ENCODE measurements around the gene CLCN5. TPM values are rescaled to one million over a fixed set of nuclear protein-coding genes. Genes with fewer than 3 reads are reported as not detected.

Gene CLCN5
- total RNA-seq, 4 donors from 2014 or later: 3.2 to 5.9 (median 3.8) TPM

DNA sequence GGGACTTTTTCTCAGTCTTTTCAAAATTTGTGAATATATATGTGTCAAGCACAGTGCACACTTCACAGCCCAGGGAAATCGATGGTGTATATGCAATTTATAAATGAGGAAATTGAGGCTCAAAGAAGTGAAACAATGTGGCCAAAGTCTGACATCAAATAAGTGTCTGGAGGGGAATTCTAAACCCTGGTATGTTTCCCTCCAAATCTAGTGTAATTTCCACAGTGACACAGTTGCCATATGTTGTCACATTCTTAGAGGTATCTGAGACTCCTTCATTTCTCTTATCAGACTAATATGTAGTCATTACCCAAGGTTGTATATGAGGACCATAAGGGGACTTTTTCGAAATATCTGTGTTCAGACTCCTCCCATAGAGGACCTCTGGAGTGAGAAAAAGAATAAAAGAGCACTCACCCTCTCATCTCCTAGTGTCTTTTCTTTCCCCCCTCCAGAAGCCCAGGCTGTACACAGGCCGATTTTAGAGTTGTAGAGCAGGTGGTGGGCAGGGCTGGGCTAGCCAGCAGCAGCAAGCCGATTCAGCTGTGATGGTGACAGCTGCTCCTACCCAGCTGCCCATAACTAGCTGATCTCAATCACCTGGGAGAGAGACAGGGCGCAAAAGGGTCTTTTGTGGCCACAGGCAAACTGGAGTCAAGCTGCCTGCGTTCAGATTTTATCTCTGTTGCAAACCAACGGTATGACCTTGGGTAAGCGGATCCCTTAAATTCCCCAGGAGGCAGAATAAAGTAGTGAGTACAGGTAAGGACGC is 55.1 kb downstream of the CLCN5 start:
- no peaks in the 10 kb centered on the region for H3K4me1 ChIP-seq
- TF ChIP-seq, protein P1, sequence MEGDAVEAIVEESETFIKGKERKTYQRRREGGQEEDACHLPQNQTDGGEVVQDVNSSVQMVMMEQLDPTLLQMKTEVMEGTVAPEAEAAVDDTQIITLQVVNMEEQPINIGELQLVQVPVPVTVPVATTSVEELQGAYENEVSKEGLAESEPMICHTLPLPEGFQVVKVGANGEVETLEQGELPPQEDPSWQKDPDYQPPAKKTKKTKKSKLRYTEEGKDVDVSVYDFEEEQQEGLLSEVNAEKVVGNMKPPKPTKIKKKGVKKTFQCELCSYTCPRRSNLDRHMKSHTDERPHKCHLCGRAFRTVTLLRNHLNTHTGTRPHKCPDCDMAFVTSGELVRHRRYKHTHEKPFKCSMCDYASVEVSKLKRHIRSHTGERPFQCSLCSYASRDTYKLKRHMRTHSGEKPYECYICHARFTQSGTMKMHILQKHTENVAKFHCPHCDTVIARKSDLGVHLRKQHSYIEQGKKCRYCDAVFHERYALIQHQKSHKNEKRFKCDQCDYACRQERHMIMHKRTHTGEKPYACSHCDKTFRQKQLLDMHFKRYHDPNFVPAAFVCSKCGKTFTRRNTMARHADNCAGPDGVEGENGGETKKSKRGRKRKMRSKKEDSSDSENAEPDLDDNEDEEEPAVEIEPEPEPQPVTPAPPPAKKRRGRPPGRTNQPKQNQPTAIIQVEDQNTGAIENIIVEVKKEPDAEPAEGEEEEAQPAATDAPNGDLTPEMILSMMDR (IDR thresholded peaks at IDR 0.05): no peak
- TF ChIP-seq EP300 (IDR thresholded peaks at IDR 0.05): no peak
- no peak for TF ChIP-seq POLR2AphosphoS5 (IDR thresholded peaks at IDR 0.05)
- TF ChIP-seq POLR2A (IDR thresholded peaks at IDR 0.05): no peak
- no peak overlapping the region for H3K27ac ChIP-seq
- ATAC-seq: no peak
- no peaks in the 10 kb centered on the region for H3K27me3 ChIP-seq
- H3K36me3 ChIP-seq: no peaks in the 10 kb centered on the region
- 66 to 78% methylated on average over 3 to 8 of the region's 9 CpGs for WGBS, 2 donors (ENCODE audit: low coverage in 1 of 2)
- H3K9me3 ChIP-seq: no peaks in the 10 kb centered on the region
- no peak overlapping the region for H3K4me3 ChIP-seq

DNA sequence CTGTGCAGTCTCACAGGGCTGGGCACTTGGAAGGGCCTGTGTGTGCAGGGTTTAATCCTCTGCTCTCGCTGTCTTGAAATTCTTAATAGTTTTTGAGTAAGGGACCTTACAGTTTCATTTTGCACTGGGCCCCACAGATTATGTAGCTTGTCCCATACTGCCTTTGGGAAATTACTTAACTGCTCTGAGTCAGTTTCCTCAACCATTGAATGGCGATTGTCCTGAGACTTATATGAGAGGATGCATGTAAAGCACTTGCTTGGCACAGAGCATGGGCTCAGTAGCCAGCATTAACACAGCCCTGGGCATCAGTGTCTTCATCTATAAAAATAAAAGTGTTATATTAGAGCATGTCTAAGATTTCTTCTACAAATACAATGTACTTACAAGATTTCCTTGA is 55.8 kb downstream of the CLCN5 start:
- TF ChIP-seq POLR2A (IDR thresholded peaks at IDR 0.05): no peak
- TF ChIP-seq EP300 (IDR thresholded peaks at IDR 0.05): no peak
- TF ChIP-seq, protein P1 (IDR thresholded peaks at IDR 0.05): no peak
- no peak for TF ChIP-seq POLR2AphosphoS5 (IDR thresholded peaks at IDR 0.05)
- WGBS, 2 donors (ENCODE audit: low coverage in 1 of 2): 65 to 100% methylated on average over 1 to 2 of the region's 2 CpGs

DNA sequence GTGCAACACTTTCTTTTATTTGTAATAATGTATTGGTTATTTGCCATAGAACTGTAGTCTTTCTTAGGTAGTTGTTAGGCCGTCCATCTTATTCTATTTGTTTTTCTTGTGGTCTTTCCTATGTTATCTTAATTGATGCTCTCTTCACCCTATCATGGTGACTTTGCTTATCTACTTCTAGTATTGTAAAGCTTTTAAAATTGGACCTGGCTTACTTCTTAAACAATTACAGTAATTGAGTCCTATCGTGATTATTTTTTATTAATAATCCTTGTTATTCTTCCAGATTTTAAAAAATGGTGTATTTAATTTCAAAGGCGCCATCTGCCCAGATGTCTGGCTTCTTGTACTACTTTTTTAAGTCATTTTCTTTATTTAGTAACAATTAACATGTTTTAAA is 63.7 kb downstream of the CLCN5 start:
- 58 to 86% methylated on average over 1 to 3 of the region's 3 CpGs for WGBS, 2 donors (ENCODE audit: low coverage in 1 of 2)
- TF ChIP-seq, protein P1 (IDR thresholded peaks at IDR 0.05): no peak
- TF ChIP-seq POLR2AphosphoS5 (IDR thresholded peaks at IDR 0.05): no peak
- no peaks in the 10 kb centered on the region for H3K36me3 ChIP-seq

More for the DNA sequence above, 55.8 kb downstream of the CLCN5 start:
- Histone ChIP-seq H3K4me3 (no peak overlapping the region), H3K4me1 (no peaks in the 10 kb centered on the region), H3K27me3 (no peaks in the 10 kb centered on the region), H3K36me3 (no peaks in the 10 kb centered on the region), H3K27ac (no peak overlapping the region), H3K9me3 (no peaks in the 10 kb centered on the region)
- no peak for ATAC-seq

DNA sequence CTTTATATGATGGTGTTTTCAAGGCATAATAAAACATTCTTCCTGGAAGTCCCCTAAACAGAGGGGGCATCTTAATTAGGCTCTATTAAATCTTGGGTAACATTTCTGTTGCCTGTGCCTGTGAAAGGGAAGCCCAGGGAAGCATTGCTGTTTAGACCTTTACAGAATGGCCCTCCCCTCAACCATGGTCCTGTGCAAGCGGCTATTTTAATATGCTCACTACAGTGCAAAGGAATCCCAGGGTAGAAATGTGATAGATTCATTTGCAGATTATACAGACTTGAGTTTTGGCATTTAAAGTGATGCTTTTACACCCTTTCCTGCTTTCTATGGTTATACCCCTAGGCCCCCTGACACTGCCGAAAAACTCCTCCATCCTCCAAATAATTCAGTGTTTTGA is 65.3 kb downstream of the CLCN5 start:
- no peaks in the 10 kb centered on the region for H3K36me3 ChIP-seq
- WGBS, 2 donors (ENCODE audit: low coverage in 1 of 2): 96% methylated on average over 2 of the region's 2 CpGs; no CpG with 5 or more reads in 1 of the 2 donors
- H3K4me3 ChIP-seq: no peak overlapping the region
- ATAC-seq: no peak
- H3K9me3 ChIP-seq: no peaks in the 10 kb centered on the region
- no peaks in the 10 kb centered on the region for H3K4me1 ChIP-seq
- H3K27me3 ChIP-seq: no peaks in the 10 kb centered on the region
- no peak overlapping the region for H3K27ac ChIP-seq
- TF ChIP-seq EP300 (IDR thresholded peaks at IDR 0.05) (no peak), POLR2A (IDR thresholded peaks at IDR 0.05) (no peak), POLR2AphosphoS5 (IDR thresholded peaks at IDR 0.05) (no peak)
- TF ChIP-seq, protein P1 (IDR thresholded peaks at IDR 0.05): no peak

More for the DNA sequence above, 63.7 kb downstream of the CLCN5 start:
- Histone ChIP-seq H3K27ac (no peak overlapping the region), H3K27me3 (no peaks in the 10 kb centered on the region), H3K4me1 (no peaks in the 10 kb centered on the region), H3K4me3 (no peak overlapping the region), H3K9me3 (no peaks in the 10 kb centered on the region)
- no peak for ATAC-seq

DNA sequence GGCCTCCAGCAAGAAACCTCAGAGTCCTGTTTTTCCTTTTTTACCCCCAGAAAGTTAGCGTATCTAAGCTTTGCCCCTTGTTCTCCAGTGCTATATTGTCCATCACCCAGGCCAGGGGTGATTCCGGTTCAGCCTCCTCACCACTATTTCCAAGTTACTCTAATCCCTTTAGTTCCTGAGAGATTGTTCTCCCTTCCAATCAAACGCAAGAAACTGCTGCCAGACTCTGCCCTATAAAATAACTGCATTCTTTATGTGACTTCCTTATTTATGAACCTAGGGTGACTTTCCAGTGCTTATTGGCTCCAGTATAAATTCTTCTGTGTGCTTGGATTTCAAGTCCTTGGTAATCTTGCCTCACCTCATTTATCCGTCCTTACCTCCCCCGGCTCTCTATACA is 65.7 kb downstream of the CLCN5 start:
- 54 to 71% methylated on average over 4 to 5 of the region's 5 CpGs for WGBS, 2 donors (ENCODE audit: low coverage in 1 of 2)

More for the DNA sequence above, 65.7 kb downstream of the CLCN5 start:
- no peaks in the 10 kb centered on the region for H3K27me3 ChIP-seq
- TF ChIP-seq POLR2A (IDR thresholded peaks at IDR 0.05): no peak
- H3K4me1 ChIP-seq: no peaks in the 10 kb centered on the region
- no peak overlapping the region for H3K27ac ChIP-seq
- no peaks in the 10 kb centered on the region for H3K9me3 ChIP-seq
- H3K36me3 ChIP-seq: no peaks in the 10 kb centered on the region
- no peak for ATAC-seq
- H3K4me3 ChIP-seq: no peak overlapping the region

Measured in gastroesophageal sphincter (tissue), 4 donors.